Renal cortex interstitium (tissue), 11 donors: ENCODE data around the gene TLX3. TPM values are rescaled to one million over a fixed set of nuclear protein-coding genes. Genes with fewer than 3 reads are reported as not detected.
"Not testable (repeated sequence)": the region's sequence is repeated elsewhere in the genome, so short reads cannot be mapped to it uniquely, and the experiment has no call there.

Source experiments
- DNase-seq, 11 donors: peaks; one replicate each; pipeline ENCODE4 v3.0.0-alpha.2; 2013; ENCODE audit warnings: low read depth in 9 of 11, low spot score in 4 of 11; ENCODE audit errors: extremely low read depth in 1 of 11
- polyA plus RNA-seq, 3 donors: library from polyadenylated mRNA; unstranded; fragments of 120-200 nt; gene quantifications; one replicate each; pipeline ENCODE4 v1.2.1, GENCODE V29; 2013; ENCODE audit not compliant: insufficient read length in 3 of 3

The TLX3 gene
- polyA plus RNA-seq, 3 donors: not detected

- not testable (repeated sequence) for DNase-seq
Observed at GRCh38 chr5:171297941-171298340, 11.1 kb upstream of the TLX3 start.

- no peak for DNase-seq
Observed at GRCh38 chr5:171299228-171299627, 9.8 kb upstream of the TLX3 start.

GRCh38 chr5:171299851-171300250 lies 9.2 kb upstream of the TLX3 start:
- no peak for DNase-seq

GRCh38 chr5:171300358-171300757 lies 8.7 kb upstream of the TLX3 start:
- no peak for DNase-seq

GRCh38 chr5:171306166-171306565 lies 2.9 kb upstream of the TLX3 start:
- DNase-seq: no peak

GRCh38 chr5:171306781-171307591 lies 2.1 kb upstream of the TLX3 start:
- no peak for DNase-seq

GRCh38 chr5:171307789-171308452 lies 1.1 kb upstream of the TLX3 start:
- no peak for DNase-seq

GRCh38 chr5:171309276-171310211 lies 496 bp downstream of the TLX3 start:
- DNase-seq: no peak

GRCh38 chr5:171310212-171310818 lies 1.3 kb downstream of the TLX3 start:
- DNase-seq: no peak

- no peak for DNase-seq
Observed at GRCh38 chr5:171310819-171311321, 1.8 kb downstream of the TLX3 start.

GRCh38 chr5:171311322-171312077 lies 2.5 kb downstream of the TLX3 start:
- peak in 1 of 11 donors; percentile 26 for DNase-seq

- DNase-seq: no peak
Observed at GRCh38 chr5:171312129-171312974, 3.3 kb downstream of the TLX3 start.

GRCh38 chr5:171313481-171314206 lies 4.6 kb downstream of the TLX3 start:
- no peak for DNase-seq

- peak in 1 of 11 donors; percentile 49 for DNase-seq
Observed at GRCh38 chr5:171314728-171315385, 5.8 kb downstream of the TLX3 start.

- DNase-seq: no peak
Observed at GRCh38 chr5:171315386-171315891, 6.4 kb downstream of the TLX3 start.

GRCh38 chr5:171315925-171316257 lies 6.8 kb downstream of the TLX3 start:
- DNase-seq: no peak
